ENCODE results near the gene RAB11A.

Gene RAB11A

DNA sequence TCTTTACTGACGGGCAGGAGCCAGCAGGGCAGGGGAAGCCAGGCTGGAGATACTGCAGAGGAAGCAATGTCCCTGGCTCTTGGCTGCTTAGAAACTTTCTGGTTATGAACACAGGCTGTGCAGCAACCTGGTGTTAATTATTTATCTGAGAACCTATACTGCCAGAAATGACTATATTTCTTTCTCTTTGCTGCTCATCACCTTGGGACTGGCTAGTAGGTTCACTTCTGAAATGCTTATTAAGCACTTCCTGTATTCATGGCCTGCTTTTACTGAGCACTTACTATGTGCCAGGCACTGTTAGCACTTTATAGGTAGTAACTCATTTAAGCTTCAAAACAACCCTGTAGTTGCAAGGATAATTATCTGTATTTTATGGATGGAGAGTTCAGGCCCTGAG is 57.6 kb downstream of the RAB11A start:
- DNase-seq (ENCODE audit: low read depth), result peak; percentile 57
- no peak overlapping the region for H3K4me3 ChIP-seq (ENCODE audit: low read depth, low read length)
- TF ChIP-seq, protein P1, sequence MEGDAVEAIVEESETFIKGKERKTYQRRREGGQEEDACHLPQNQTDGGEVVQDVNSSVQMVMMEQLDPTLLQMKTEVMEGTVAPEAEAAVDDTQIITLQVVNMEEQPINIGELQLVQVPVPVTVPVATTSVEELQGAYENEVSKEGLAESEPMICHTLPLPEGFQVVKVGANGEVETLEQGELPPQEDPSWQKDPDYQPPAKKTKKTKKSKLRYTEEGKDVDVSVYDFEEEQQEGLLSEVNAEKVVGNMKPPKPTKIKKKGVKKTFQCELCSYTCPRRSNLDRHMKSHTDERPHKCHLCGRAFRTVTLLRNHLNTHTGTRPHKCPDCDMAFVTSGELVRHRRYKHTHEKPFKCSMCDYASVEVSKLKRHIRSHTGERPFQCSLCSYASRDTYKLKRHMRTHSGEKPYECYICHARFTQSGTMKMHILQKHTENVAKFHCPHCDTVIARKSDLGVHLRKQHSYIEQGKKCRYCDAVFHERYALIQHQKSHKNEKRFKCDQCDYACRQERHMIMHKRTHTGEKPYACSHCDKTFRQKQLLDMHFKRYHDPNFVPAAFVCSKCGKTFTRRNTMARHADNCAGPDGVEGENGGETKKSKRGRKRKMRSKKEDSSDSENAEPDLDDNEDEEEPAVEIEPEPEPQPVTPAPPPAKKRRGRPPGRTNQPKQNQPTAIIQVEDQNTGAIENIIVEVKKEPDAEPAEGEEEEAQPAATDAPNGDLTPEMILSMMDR (IDR thresholded peaks at IDR 0.05; ENCODE audit: insufficient read depth, low read depth, low read length, missing control alignments), result no peak

DNA sequence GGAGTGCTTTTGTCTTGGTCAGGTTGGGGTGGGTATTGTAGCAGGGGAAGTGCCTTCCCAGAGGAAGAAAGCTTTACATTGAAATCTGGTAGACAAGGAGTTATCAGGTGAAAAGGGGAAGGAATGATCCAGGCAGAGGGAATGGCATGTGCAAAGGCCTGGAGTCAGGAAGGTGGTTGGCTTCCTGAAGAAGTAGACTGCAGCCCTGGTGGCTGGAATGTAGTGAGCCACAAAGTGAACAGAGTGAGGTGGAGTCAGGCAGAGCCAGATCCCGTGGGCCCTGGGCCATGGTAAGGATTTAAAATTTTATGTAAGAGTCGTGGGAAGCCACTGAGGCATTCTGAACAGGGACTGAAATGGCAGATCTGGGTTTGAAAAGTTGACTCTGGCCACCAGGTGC is 58.3 kb downstream of the RAB11A start:
- H3K4me3 ChIP-seq (ENCODE audit: low read depth, low read length), result no peak overlapping the region
- DNase-seq (ENCODE audit: low read depth), result no peak
- TF ChIP-seq, protein P1 (IDR thresholded peaks at IDR 0.05; ENCODE audit: insufficient read depth, low read depth, low read length, missing control alignments), result no peak

- DNase-seq (ENCODE audit: low read depth), result no peak
- no peak overlapping the region for H3K4me3 ChIP-seq (ENCODE audit: low read depth, low read length)
- TF ChIP-seq, protein P1 (IDR thresholded peaks at IDR 0.05; ENCODE audit: insufficient read depth, low read depth, low read length, missing control alignments), result no peak
Measured at GRCh38 chr15:65929573-65929972, 60.3 kb downstream of the RAB11A start.

DNA sequence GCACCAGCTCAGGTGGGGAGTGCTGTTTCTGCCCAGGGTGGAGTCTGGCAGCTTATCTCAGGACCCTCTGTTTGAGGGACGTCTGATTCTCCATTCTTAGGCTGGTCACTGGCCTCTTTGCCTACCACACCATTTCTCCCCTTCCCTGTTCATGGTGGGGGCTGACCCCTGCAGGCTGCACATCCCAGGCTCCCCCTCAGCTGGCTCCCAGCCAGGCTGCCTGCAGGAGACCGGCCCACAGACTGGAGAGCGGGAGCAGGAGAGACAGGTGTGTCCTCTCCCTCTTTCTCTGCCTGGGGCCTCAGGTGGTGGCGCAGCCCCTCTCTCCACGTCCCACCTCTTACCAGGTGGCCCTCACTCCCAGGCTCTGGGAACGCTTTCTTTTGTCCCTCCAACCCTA is 60.8 kb downstream of the RAB11A start:
- no peak for DNase-seq (ENCODE audit: low read depth)
- TF ChIP-seq, protein P1 (IDR thresholded peaks at IDR 0.05; ENCODE audit: insufficient read depth, low read depth, low read length, missing control alignments), result no peak
- no peak overlapping the region for H3K4me3 ChIP-seq (ENCODE audit: low read depth, low read length)

DNA sequence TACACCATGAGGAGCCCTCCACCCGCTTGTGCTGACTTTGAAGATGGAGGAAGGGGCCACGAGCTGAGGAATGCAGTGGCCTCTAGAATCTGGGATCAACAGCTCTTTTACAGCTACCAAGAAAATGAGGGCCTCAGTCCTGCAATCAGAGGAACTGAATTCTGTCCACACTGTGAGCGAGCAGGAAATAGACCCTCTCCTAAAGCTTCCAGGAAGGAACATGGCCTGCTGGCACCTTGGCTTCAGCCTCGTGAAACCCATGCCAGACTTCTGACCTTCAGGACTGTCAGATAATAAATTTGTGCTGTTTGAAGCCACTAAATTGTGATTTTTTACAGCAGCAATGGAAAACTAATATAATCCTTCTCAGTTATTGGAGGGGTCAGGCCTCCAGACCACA is 61.9 kb downstream of the RAB11A start:
- no peak for DNase-seq (ENCODE audit: low read depth)
- no peak overlapping the region for H3K4me3 ChIP-seq (ENCODE audit: low read depth, low read length)

DNA sequence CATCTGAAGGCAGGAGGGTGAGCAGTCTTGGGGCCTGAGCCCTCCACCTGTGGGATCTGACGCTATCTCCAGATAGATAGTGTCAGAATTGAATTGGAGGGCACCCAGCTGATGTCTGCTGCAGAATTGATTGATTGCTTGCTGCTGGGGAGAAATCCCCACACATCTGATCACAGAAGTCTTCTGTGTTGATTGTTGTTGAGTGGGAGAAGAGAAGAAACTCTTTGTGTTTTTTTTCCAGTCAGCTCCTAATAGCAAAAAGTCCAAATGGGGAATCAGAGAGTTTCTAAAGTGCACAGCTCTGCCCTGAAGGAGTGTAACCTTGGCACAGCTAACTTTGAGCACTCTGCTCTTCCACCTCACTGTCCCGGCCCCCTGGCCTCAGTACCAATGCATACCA is 66.1 kb downstream of the RAB11A start:
- TF ChIP-seq, protein P1 (IDR thresholded peaks at IDR 0.05; ENCODE audit: insufficient read depth, low read depth, low read length, missing control alignments), result no peak
- no peak for DNase-seq (ENCODE audit: low read depth)
- H3K4me3 ChIP-seq (ENCODE audit: low read depth, low read length), result no peak overlapping the region

More for the DNA sequence above, 61.9 kb downstream of the RAB11A start:
- TF ChIP-seq, protein P1 (IDR thresholded peaks at IDR 0.05; ENCODE audit: insufficient read depth, low read depth, low read length, missing control alignments), result no peak

DNA sequence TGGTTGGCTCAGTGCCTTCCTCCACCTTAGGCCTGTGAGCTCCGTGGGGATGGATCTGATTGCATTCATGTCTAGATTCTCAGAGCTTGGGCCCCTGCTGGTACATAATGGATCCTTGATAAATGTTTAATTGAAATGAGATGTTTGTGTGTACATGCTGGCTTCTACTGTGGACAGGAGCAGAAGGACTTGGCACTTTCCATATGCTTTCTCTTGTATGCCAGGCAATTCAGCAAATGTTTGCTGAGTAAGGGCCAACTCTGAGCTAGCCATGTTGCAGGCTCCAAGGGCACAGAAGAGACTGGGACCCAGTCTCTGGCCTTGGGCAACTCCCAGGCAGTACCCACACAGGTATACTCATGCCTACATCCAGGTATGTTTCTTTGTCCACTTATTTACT is 67.0 kb downstream of the RAB11A start:
- H3K4me3 ChIP-seq (ENCODE audit: low read depth, low read length), result no peak overlapping the region
- DNase-seq (ENCODE audit: low read depth), result no peak
- TF ChIP-seq, protein P1 (IDR thresholded peaks at IDR 0.05; ENCODE audit: insufficient read depth, low read depth, low read length, missing control alignments), result no peak

Data from GM12865 (cell line).